A549 (cell line): Measurements from ENCODE around the gene TUBB6. TPM values are rescaled to one million over a fixed set of nuclear protein-coding genes. Genes with fewer than 3 reads are reported as not detected.

ENCODE experiments used
- ATAC-seq, 2 experiments: fragments of 200-7000 bp in 1 of 2; fragments of >200 bp in 1 of 2; cut with Nextera tagmentation in 1 of 2; cut with Tn5 transposase in 1 of 2; 3 replicates each; pipeline versions ENCODE4 v1.8.0 to v1.9.1; 2018 to 2020; ENCODE audit warnings: mild to moderate bottlenecking in 1 of 2, moderate library complexity in 1 of 2
- CTCF ChIA-PET: fragments of 300-600 bp; sonication (Branson Sonifier 250); formaldehyde crosslinking; extraction: SDS; loops from one replicate; lab custom pipeline; 2021; ENCODE audit warnings: antibody characterized with exemption, inconsistent platforms; lab: Yijun Ruan, JAX
- POLR2A ChIA-PET: fragments of 350-600 bp; formaldehyde crosslinking; extraction: SDS; loops from one replicate; lab custom pipeline; 2021; ENCODE audit warnings: antibody characterized with exemption, inconsistent platforms; lab: Yijun Ruan, JAX
- DNase-seq, 2 experiments: peaks; one replicate each; pipeline versions ENCODE4 v3.0.0 to v3.0.0-alpha.2; 2011 to 2016; ENCODE audit warnings: low read depth in 1 of 2, low spot score in 1 of 2
- FAIRE-seq: peaks from 2 replicates; lab custom pipeline; 2011; peaks lifted over from hg19 to GRCh38; lab: Jason Lieb, UNC
- H3K27ac ChIP-seq, 2 experiments: fragments of >200 bp; sonication (Bioruptor Twin); formaldehyde crosslinking; 3 replicates each; pipeline ENCODE4 v1.5.1; 2016 to 2017
- H3K4me1 ChIP-seq: fragments of >200 bp; sonication (Bioruptor Twin); formaldehyde crosslinking; 3 replicates; pipeline ENCODE4 v1.6.1; 2016
- H3K4me2 ChIP-seq: fragments of >200 bp; sonication (Bioruptor Twin); formaldehyde crosslinking; 3 replicates; pipeline ENCODE4 v1.6.1; 2016
- H3K4me3 ChIP-seq: fragments of >200 bp; sonication (Bioruptor Twin); formaldehyde crosslinking; 3 replicates; pipeline ENCODE4 v1.5.1; 2016
- H3K9me3 ChIP-seq: fragments of >200 bp; sonication (Bioruptor Twin); formaldehyde crosslinking; 3 replicates; pipeline ENCODE4 v1.6.1; 2016
- CEBPB ChIP-seq, 2 experiments: fragments of >200 bp in 1 of 2; sonication (Bioruptor Twin) in 1 of 2; formaldehyde crosslinking in 1 of 2; IDR thresholded peaks; 2 replicates each; pipeline ENCODE4 v1.6.1; 2012 to 2016
- CHD2 ChIP-seq: fragments of 150-350 bp; IDR thresholded peaks from 2 replicates; pipeline ENCODE4 v1.6.1; 2014; ENCODE audit warnings: low read length; ENCODE audit not compliant: partially characterized antibody
- CHD4 ChIP-seq: fragments of 200-600 bp; sonication (generic); IDR thresholded peaks from 2 replicates; pipeline ENCODE4 v1.6.1; 2016; ENCODE audit warnings: antibody characterized with exemption, mild to moderate bottlenecking, borderline replicate concordance
- EP300 ChIP-seq, 2 experiments: fragments of >200 bp; sonication (Bioruptor Twin); formaldehyde crosslinking; IDR thresholded peaks; 2 replicates in 1 of 2; 3 replicates in 1 of 2; pipeline ENCODE4 v1.6.1; 2016 to 2017
- ESRRA ChIP-seq: fragments of 150-350 bp; IDR thresholded peaks from 2 replicates; pipeline ENCODE4 v1.6.1; 2014; ENCODE audit warnings: mild to moderate bottlenecking, low read length, borderline replicate concordance
- JUNB ChIP-seq: fragments of >200 bp; sonication (Bioruptor Twin); formaldehyde crosslinking; IDR thresholded peaks from 2 replicates; pipeline ENCODE4 v1.6.1; 2016
- RAD21 ChIP-seq, 2 experiments: fragments of >200 bp in 1 of 2; sonication (Bioruptor Twin) in 1 of 2; formaldehyde crosslinking in 1 of 2; IDR thresholded peaks in 1 of 2; conservative IDR thresholded peaks in 1 of 2; 2 replicates in 1 of 2; 3 replicates in 1 of 2; pipeline ENCODE4 v1.6.1; 2012 to 2018; ENCODE audit warnings: inconsistent platforms in 1 of 2
- RCOR1 ChIP-seq: fragments of 150-350 bp; IDR thresholded peaks from 2 replicates; pipeline ENCODE4 v1.6.1; 2014; ENCODE audit warnings: antibody characterized with exemption, low read length, low read depth
- RFX5 ChIP-seq: fragments of 450-650 bp; IDR thresholded peaks from 2 replicates; pipeline ENCODE4 v1.7.1; 2014; ENCODE audit warnings: antibody characterized with exemption, mild to moderate bottlenecking, moderate library complexity
- TFCP2L1 ChIP-seq: fragments of 250-450 bp; sonication (Bioruptor Pico); IDR thresholded peaks from 2 replicates; pipeline ENCODE4 v1.5.0; 2021; ENCODE audit warnings: mild to moderate bottlenecking
- TP53 ChIP-seq: fragments of 250-450 bp; sonication (Bioruptor Pico); IDR thresholded peaks from 2 replicates; pipeline ENCODE4 v1.5.0; 2021; ENCODE audit warnings: mild to moderate bottlenecking, moderate library complexity
- ZSCAN20 ChIP-seq: fragments of 250-450 bp; sonication (Bioruptor Pico); IDR thresholded peaks from 2 replicates; pipeline ENCODE4 v1.8.0; 2022; ENCODE audit warnings: mild to moderate bottlenecking, moderate library complexity
- WGBS: methylation state at CpG from one replicate; pipeline ENCODE4 v1.1.6; 2017; ENCODE audit errors: missing lambda C conversion rate; 5-methylcytosine and 5-hydroxymethylcytosine counted together
- polyA plus RNA-seq, 4 experiments: library from polyadenylated mRNA; depleted of rRNA in 3 of 4; stranded (reverse); fragments of >200 nt; fragmentation: RNase III in 1 of 4; extraction: RNeasy Plus Mini Kit Qiagen cat#74134 plus additional on column Dnase treatment in 1 of 4; gene quantifications; 2 replicates in 3 of 4; 3 replicates in 1 of 4; pipeline ENCODE4 v1.2.3, GENCODE V29; 2011 to 2017
- TF ChIP-seq, protein P1 (sequence below): fragments of 200-600 bp; sonication (generic); IDR thresholded peaks from 2 replicates; pipeline ENCODE4 v1.6.1; 2016; ENCODE audit warnings: antibody characterized with exemption, mild to moderate bottlenecking, moderate library complexity
- TF ChIP-seq, protein P2 (sequence below): fragments of 150-350 bp; IDR thresholded peaks from 2 replicates; pipeline ENCODE4 v1.6.1; 2014; ENCODE audit warnings: low read depth, mild to moderate bottlenecking, low read length
- TF ChIP-seq, protein P3 (sequence below): fragments of >200 bp; sonication (Bioruptor Twin); formaldehyde crosslinking; IDR thresholded peaks from 3 replicates; pipeline ENCODE4 v1.5.1; 2016

Gene TUBB6
- polyA plus RNA-seq, 2 of the 4 experiments (the other 2 are of a cell fraction), result 88.5 to 235 TPM

DNA sequence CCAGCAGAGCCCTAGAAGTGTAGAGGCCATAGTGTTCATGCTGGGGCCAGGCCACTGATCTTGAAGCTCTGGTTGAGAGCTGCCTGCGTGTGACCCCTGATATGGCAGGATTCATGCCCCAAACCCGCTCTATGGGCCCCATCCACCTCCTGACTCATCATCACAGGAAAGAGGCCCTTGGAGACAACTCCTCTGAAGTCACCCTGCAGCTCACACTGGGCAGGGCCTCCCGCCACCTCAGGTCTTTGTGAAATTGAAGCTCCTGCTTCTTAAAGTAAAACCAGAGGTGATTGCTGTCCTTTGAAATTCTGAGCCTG, 12.0 kb upstream of the TUBB6 start (continued):
- TF ChIP-seq, protein P1, sequence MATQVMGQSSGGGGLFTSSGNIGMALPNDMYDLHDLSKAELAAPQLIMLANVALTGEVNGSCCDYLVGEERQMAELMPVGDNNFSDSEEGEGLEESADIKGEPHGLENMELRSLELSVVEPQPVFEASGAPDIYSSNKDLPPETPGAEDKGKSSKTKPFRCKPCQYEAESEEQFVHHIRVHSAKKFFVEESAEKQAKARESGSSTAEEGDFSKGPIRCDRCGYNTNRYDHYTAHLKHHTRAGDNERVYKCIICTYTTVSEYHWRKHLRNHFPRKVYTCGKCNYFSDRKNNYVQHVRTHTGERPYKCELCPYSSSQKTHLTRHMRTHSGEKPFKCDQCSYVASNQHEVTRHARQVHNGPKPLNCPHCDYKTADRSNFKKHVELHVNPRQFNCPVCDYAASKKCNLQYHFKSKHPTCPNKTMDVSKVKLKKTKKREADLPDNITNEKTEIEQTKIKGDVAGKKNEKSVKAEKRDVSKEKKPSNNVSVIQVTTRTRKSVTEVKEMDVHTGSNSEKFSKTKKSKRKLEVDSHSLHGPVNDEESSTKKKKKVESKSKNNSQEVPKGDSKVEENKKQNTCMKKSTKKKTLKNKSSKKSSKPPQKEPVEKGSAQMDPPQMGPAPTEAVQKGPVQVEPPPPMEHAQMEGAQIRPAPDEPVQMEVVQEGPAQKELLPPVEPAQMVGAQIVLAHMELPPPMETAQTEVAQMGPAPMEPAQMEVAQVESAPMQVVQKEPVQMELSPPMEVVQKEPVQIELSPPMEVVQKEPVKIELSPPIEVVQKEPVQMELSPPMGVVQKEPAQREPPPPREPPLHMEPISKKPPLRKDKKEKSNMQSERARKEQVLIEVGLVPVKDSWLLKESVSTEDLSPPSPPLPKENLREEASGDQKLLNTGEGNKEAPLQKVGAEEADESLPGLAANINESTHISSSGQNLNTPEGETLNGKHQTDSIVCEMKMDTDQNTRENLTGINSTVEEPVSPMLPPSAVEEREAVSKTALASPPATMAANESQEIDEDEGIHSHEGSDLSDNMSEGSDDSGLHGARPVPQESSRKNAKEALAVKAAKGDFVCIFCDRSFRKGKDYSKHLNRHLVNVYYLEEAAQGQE, result no peak
- TF ChIP-seq CHD4 (no peak), ESRRA (no peak), CEBPB (IDR thresholded peaks at IDR 0.05) (no peak)
- TF ChIP-seq, protein P2, sequence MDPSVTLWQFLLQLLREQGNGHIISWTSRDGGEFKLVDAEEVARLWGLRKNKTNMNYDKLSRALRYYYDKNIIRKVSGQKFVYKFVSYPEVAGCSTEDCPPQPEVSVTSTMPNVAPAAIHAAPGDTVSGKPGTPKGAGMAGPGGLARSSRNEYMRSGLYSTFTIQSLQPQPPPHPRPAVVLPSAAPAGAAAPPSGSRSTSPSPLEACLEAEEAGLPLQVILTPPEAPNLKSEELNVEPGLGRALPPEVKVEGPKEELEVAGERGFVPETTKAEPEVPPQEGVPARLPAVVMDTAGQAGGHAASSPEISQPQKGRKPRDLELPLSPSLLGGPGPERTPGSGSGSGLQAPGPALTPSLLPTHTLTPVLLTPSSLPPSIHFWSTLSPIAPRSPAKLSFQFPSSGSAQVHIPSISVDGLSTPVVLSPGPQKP, result no peak

DNA sequence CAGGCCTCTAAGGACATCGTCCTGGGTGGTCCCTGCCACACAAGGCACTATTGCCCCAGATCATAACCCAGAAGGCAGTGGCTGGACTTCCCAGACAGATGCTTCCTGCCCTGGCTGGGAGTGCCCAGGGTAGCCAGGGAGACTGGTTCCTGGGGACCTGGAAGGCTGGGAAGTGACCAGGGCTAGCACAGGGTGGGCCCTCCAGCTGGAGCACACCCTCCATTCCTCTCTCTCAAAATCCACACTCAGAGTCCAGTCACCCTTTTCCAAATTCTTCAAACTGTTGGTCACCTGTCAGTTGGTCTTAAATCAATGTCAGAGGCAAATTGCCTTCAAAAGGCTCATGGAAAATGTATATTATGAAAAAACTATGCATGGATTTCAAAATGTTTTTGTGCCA, 11.6 kb upstream of the TUBB6 start:
- FAIRE-seq, result no peak
- no peak overlapping the region for H3K4me2 ChIP-seq
- ChIA-PET CTCF (interaction anchor here (2.2 to 4.8 kb wide), 2 partner anchors 24 to 31 kb away, joined by 11 to 20 read pairs; no protein-coding TSS in a partner anchor), POLR2A (interaction anchor here (1.0 kb wide), 1 partner anchor 9 kb away, joined by 4 read pairs; no protein-coding TSS in a partner anchor)
- no peaks in the 10 kb centered on the region for H3K9me3 ChIP-seq
- DNase-seq, result no peak
- no peak for ATAC-seq
- 89% methylated on average over 1 of the region's 1 CpG for WGBS
- no peak overlapping the region for H3K4me3 ChIP-seq
- TF ChIP-seq ESRRA, result no peak
- TF ChIP-seq, protein P2, result no peak
- no peak for TF ChIP-seq JUNB
- TF ChIP-seq RAD21 (conservative IDR thresholded peaks at IDR 0.05 in 1 of 2, IDR thresholded peaks at IDR 0.05 in 1 of 2), result no peak
- TF ChIP-seq, protein P3, sequence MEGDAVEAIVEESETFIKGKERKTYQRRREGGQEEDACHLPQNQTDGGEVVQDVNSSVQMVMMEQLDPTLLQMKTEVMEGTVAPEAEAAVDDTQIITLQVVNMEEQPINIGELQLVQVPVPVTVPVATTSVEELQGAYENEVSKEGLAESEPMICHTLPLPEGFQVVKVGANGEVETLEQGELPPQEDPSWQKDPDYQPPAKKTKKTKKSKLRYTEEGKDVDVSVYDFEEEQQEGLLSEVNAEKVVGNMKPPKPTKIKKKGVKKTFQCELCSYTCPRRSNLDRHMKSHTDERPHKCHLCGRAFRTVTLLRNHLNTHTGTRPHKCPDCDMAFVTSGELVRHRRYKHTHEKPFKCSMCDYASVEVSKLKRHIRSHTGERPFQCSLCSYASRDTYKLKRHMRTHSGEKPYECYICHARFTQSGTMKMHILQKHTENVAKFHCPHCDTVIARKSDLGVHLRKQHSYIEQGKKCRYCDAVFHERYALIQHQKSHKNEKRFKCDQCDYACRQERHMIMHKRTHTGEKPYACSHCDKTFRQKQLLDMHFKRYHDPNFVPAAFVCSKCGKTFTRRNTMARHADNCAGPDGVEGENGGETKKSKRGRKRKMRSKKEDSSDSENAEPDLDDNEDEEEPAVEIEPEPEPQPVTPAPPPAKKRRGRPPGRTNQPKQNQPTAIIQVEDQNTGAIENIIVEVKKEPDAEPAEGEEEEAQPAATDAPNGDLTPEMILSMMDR, result no peak
- no peak for TF ChIP-seq RCOR1
- TF ChIP-seq EP300 (IDR thresholded peaks at IDR 0.05), result no peak
- no peak for TF ChIP-seq ZSCAN20 (CRISPR knock-in tag)
- TF ChIP-seq TP53 (CRISPR knock-in tag), result no peak
- no peak for TF ChIP-seq TFCP2L1 (CRISPR knock-in tag)
- H3K4me1 ChIP-seq, result no peaks in the 10 kb centered on the region
- no peak overlapping the region for H3K27ac ChIP-seq

DNA sequence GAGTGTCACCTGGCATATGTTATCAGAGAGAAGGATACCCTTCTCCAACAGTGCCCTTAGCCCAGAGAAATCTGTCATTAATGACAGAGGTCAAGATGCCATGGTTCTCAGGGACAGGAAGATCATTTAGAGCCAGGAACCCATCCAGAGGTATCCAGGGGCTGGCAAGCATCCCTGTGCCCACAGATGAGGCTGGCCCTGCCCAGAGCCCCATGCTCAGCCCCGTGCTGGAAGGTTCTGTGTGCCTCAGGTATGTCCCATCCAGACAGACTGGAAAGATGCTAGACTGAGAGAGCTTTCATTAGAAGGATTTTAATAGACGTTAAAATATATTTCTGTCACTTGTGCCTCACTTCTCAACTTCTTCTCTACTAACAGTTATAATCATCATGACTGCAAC, 8.2 kb upstream of the TUBB6 start:
- ATAC-seq (no peak), FAIRE-seq (no peak), DNase-seq (no peak)
- WGBS, result 53% methylated on average over 2 of the region's 2 CpGs
- ChIA-PET CTCF (interaction anchor here (1.8 kb wide), 1 partner anchor 28 kb away, joined by 4 read pairs; no protein-coding TSS in a partner anchor), POLR2A (no interaction called here)
- no peak overlapping the region for H3K4me3 ChIP-seq
- H3K4me2 ChIP-seq, result no peak overlapping the region
- H3K9me3 ChIP-seq, result no peaks in the 10 kb centered on the region
- H3K27ac ChIP-seq, result no peak overlapping the region
- TF ChIP-seq RFX5 (no peak), CHD2 (no peak), RCOR1 (no peak)
- TF ChIP-seq, protein P1, result no peak
- TF ChIP-seq, all 56 proteins: peak for 0
- no peaks in the 10 kb centered on the region for H3K4me1 ChIP-seq
